Vagina (tissue), 2 donors: Measurements from ENCODE around the gene EXD2. TPM values are rescaled to one million over a fixed set of nuclear protein-coding genes. Genes with fewer than 3 reads are reported as not detected.
A peak's percentile ranks its signal among the peaks of the same experiment; 100 is the strongest.
"Not testable (repeated sequence)": the region's sequence is repeated elsewhere in the genome, so short reads cannot be mapped to it uniquely, and the experiment has no call there.

Source experiments
- DNase-seq, 2 donors: peaks; one replicate each; pipeline ENCODE4 v3.0.0-alpha.2; 2017; ENCODE audit errors: extremely low spot score in 2 of 2
- H3K27ac ChIP-seq: fragments of 200-600 bp; sonication (generic); one replicate; pipeline ENCODE4 v1.5.1; 2019
- H3K27me3 ChIP-seq: fragments of 200-600 bp; sonication (generic); one replicate; pipeline ENCODE4 v1.5.1; 2019
- H3K36me3 ChIP-seq, 2 donors: fragments of 200-600 bp; sonication (generic); one replicate each; pipeline ENCODE4 v1.5.1; 2017 to 2019
- H3K4me1 ChIP-seq: fragments of 200-600 bp; sonication (generic); one replicate; pipeline ENCODE4 v1.5.1; 2019
- H3K4me3 ChIP-seq, 2 donors: fragments of 200-600 bp; sonication (generic); 1 replicate in 1 of 2; 2 replicates in 1 of 2; pipeline ENCODE4 v1.5.1; 2016 to 2019
- H3K9me3 ChIP-seq: fragments of 200-600 bp; sonication (generic); one replicate; pipeline ENCODE4 v1.5.1; 2019
- POLR2A ChIP-seq, 2 donors: fragments of 450-650 bp; IDR thresholded peaks; one replicate each; pipeline ENCODE4 v1.6.1; 2017; ENCODE audit warnings: antibody characterized with exemption in 2 of 2, mild to moderate bottlenecking in 2 of 2, moderate library complexity in 2 of 2
- POLR2AphosphoS5 ChIP-seq, 2 donors: sonication (generic); formaldehyde crosslinking; IDR thresholded peaks; one replicate each; pipeline ENCODE4 v1.9.0; 2017; ENCODE audit warnings: antibody characterized with exemption in 2 of 2, mild to moderate bottlenecking in 2 of 2, low read depth in 1 of 2; ENCODE audit not compliant: insufficient read depth in 1 of 2
- intact Hi-C: fragments of 100-400 bp; cut with DNase I; formaldehyde crosslinking; loops from one replicate; pipeline ENCODE4 v1.15.1; 2023
- total RNA-seq: library from RNA; depleted of rRNA; stranded (reverse); fragments of >200 nt; gene quantifications from one replicate; pipeline ENCODE4 v1.2.3, GENCODE V29; 2016
- TF ChIP-seq, protein P1 (sequence below), 3 experiments: fragments of 450-650 bp in 2 of 3; fragments of 200-600 bp in 1 of 3; sonication (generic) in 1 of 3; IDR thresholded peaks; one replicate each; pipeline ENCODE4 v1.5.1; 2017 to 2019; ENCODE audit warnings: antibody characterized with exemption in 3 of 3, mild to moderate bottlenecking in 2 of 3, moderate library complexity in 2 of 3

EXD2 gene
- total RNA-seq, 1 donor from 2014 or later = 14.5 TPM

DNA sequence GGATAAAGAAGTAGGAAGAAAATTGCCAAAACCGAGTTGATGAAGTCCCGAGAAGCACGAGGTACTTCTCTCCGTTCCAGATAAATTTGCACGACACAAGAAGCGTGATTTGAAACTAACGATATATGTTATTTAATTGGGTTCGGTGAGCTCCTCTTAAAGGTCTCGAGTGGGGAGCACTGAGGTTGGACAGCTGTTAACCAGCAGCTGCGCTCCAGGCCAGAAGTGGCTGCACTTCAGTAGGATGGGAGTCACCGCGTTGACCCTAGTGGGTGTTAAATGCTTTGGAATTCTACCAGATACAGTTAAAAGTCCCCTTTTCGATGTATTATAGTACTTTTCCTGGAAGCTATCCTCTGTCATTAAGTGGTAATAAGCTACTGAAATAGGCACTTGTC, 37.4 kb upstream of the EXD2 start:
- intact Hi-C loops = no loop called here
- Histone ChIP-seq H3K27ac (peak overlapping the region; percentile 96), H3K9me3 (no peaks in the 10 kb centered on the region), H3K27me3 (no peaks in the 10 kb centered on the region), H3K4me1 (peaks cover 24% of the 10 kb centered on the region), H3K36me3 (no peaks in the 10 kb centered on the region), H3K4me3 (peak overlapping the region; percentile 82 to 97)
- no peak for DNase-seq
- TF ChIP-seq POLR2AphosphoS5 (IDR thresholded peaks at IDR 0.05; ENCODE audit: insufficient read depth in 1 of 2, low read depth in 1 of 2) (no peak), POLR2A (IDR thresholded peaks at IDR 0.05) (no peak)
- TF ChIP-seq, protein P1, sequence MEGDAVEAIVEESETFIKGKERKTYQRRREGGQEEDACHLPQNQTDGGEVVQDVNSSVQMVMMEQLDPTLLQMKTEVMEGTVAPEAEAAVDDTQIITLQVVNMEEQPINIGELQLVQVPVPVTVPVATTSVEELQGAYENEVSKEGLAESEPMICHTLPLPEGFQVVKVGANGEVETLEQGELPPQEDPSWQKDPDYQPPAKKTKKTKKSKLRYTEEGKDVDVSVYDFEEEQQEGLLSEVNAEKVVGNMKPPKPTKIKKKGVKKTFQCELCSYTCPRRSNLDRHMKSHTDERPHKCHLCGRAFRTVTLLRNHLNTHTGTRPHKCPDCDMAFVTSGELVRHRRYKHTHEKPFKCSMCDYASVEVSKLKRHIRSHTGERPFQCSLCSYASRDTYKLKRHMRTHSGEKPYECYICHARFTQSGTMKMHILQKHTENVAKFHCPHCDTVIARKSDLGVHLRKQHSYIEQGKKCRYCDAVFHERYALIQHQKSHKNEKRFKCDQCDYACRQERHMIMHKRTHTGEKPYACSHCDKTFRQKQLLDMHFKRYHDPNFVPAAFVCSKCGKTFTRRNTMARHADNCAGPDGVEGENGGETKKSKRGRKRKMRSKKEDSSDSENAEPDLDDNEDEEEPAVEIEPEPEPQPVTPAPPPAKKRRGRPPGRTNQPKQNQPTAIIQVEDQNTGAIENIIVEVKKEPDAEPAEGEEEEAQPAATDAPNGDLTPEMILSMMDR (IDR thresholded peaks at IDR 0.05) = no peak

DNA sequence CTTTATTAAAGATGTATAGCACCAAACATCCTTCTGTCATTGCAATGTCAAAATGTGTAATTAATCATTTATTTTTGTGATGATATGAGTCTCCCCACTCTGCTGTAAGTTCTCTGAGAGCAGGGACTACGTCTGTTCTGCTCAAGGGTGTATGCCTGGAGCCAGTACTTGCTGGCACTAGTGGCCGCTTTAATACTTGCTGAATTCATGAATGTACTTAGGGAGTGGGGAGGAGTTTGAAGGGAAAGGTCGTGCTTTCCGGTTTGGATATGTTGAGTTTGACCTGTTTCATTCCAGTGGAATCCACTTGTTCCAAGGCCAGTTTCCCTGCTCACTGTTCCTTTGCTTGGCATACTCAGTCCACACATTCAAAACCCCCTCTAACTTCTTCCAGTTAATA, 36.5 kb upstream of the EXD2 start:
- no peaks in the 10 kb centered on the region for H3K36me3 ChIP-seq
- TF ChIP-seq, protein P1 (IDR thresholded peaks at IDR 0.05) = no peak
- TF ChIP-seq POLR2A (IDR thresholded peaks at IDR 0.05) (no peak), POLR2AphosphoS5 (IDR thresholded peaks at IDR 0.05; ENCODE audit: insufficient read depth in 1 of 2, low read depth in 1 of 2) (no peak)
- DNase-seq = no peak
- intact Hi-C loops = no loop called here
- no peaks in the 10 kb centered on the region for H3K9me3 ChIP-seq
- no peaks in the 10 kb centered on the region for H3K27me3 ChIP-seq
- no peak overlapping the region for H3K4me3 ChIP-seq
- H3K4me1 ChIP-seq = peaks cover 15% of the 10 kb centered on the region
- no peak overlapping the region for H3K27ac ChIP-seq

DNA sequence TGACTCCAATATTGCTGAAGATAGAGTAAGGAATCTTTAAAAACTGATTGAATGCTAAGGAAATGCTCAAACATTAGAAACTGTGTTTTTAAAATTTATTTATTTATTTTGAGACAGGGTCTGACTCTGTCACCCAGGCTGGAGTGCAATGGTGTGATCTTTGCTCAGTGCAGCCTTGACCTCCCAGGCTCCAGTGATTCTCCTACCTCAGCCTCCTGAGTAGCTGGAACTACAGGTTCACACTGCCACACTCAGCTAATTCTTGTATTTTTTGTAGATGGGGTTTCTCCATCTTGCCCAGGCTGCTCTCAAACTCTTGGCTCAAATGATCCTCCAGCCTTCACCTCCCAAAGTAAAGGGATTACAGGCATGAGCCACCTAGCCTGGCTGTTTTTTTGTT, 35.1 kb upstream of the EXD2 start:
- intact Hi-C loops = no loop called here

DNA sequence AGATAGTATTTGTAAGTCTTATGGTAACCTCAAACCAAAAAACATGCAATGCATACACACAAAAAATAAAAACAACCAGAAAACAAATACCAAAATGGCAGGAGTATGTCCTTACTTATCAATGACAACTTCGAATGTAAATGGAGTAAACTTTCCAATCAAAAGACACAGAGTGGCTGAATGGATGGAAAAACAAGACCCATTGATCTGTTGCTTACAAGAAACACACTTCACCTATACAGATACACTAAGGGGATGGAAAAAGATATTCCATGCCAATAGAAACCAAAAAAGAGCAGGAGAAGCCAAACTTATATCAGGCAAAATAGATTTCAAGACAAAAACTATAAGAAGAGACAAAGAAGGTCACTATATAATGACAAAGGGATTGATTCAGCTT, 29.7 kb upstream of the EXD2 start:
- H3K27me3 ChIP-seq = no peaks in the 10 kb centered on the region
- no peak for TF ChIP-seq POLR2A (IDR thresholded peaks at IDR 0.05)
- no peak for TF ChIP-seq POLR2AphosphoS5 (IDR thresholded peaks at IDR 0.05; ENCODE audit: insufficient read depth in 1 of 2, low read depth in 1 of 2)
- TF ChIP-seq, protein P1 (IDR thresholded peaks at IDR 0.05) = no peak
- intact Hi-C loops = no loop called here
- H3K36me3 ChIP-seq = no peaks in the 10 kb centered on the region
- no peaks in the 10 kb centered on the region for H3K9me3 ChIP-seq
- H3K4me3 ChIP-seq = no peak overlapping the region
- DNase-seq = no peak
- no peak overlapping the region for H3K27ac ChIP-seq
- H3K4me1 ChIP-seq = no peaks in the 10 kb centered on the region

More for the DNA sequence above, 35.1 kb upstream of the EXD2 start:
- Histone ChIP-seq H3K9me3 (no peaks in the 10 kb centered on the region), H3K4me3 (no peak overlapping the region), H3K4me1 (peaks cover under 1% of the 10 kb centered on the region), H3K27me3 (no peaks in the 10 kb centered on the region), H3K27ac (no peak overlapping the region), H3K36me3 (no peaks in the 10 kb centered on the region)
- TF ChIP-seq POLR2AphosphoS5 (IDR thresholded peaks at IDR 0.05; ENCODE audit: insufficient read depth in 1 of 2, low read depth in 1 of 2) = no peak
- TF ChIP-seq, protein P1 (IDR thresholded peaks at IDR 0.05) = no peak
- no peak for TF ChIP-seq POLR2A (IDR thresholded peaks at IDR 0.05)
- DNase-seq = no peak

DNA sequence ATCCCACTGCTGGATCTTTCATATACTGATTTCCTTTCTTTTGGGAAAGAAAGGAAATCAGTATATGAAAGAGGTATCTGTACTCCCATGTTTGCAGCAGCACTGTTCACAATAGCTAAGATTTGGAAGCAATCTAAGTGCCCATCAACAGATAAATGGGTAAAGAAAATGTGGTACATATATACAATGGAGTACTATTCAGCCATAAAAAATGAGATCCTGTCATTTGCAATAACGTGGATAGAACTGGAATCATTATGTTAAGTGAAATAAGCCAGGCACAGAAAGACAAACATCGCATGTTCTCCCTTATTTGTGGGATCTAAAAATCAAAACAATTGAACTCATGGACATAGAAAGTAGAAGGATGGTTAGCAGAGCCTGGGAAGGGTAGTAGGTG, 25.5 kb upstream of the EXD2 start:
- H3K27me3 ChIP-seq, H3K36me3 ChIP-seq, DNase-seq, H3K9me3 ChIP-seq, H3K27ac ChIP-seq, H3K4me1 ChIP-seq, intact Hi-C loops, H3K4me3 ChIP-seq: not testable (repeated sequence)

DNA sequence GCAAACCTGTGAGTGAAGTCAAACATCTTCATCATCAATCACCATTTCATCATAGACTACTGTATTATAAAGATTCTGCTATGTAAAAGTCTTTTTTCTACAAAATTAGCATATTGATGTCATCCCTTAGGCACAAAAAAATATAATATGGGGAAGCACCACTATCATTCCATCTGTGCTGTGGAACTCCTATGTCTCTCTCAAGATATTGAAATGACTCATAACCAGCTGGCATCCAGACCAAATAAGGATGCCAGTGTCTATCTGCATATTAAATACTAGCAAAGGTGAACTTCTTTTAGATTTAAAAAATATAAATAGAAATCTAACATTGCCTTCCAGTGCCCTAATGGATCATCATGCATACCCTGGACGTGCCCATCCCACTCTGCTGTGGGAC, 20.5 kb upstream of the EXD2 start:
- Histone ChIP-seq H3K27ac (no peak overlapping the region), H3K4me3 (no peak overlapping the region), H3K36me3 (no peaks in the 10 kb centered on the region), H3K9me3 (no peaks in the 10 kb centered on the region), H3K4me1 (no peaks in the 10 kb centered on the region), H3K27me3 (no peaks in the 10 kb centered on the region)
- intact Hi-C loops = no loop called here
- DNase-seq = no peak
- TF ChIP-seq POLR2A (IDR thresholded peaks at IDR 0.05) = no peak
- no peak for TF ChIP-seq POLR2AphosphoS5 (IDR thresholded peaks at IDR 0.05; ENCODE audit: insufficient read depth in 1 of 2, low read depth in 1 of 2)
- TF ChIP-seq, protein P1 (IDR thresholded peaks at IDR 0.05) = no peak
